Mucosa of rectum (tissue), 2 donors: ENCODE results near the gene GAS2L3.

ENCODE experiments used
- H3K27ac ChIP-seq, 2 donors: one replicate each; pipeline ENCODE4 v1.7.0; 2013; ENCODE audit warnings: inconsistent platforms in 2 of 2, low read depth in 2 of 2, low read length in 2 of 2
- H3K27me3 ChIP-seq, 2 donors: one replicate each; pipeline ENCODE4 v1.7.0; 2013; ENCODE audit warnings: low read length in 2 of 2; ENCODE audit not compliant: control insufficient read depth in 2 of 2, insufficient read depth in 2 of 2
- H3K36me3 ChIP-seq, 2 donors: one replicate each; pipeline ENCODE4 v1.7.0; 2013; ENCODE audit warnings: low read length in 2 of 2; ENCODE audit not compliant: control insufficient read depth in 2 of 2, insufficient read depth in 2 of 2
- H3K4me1 ChIP-seq, 2 donors: one replicate each; pipeline ENCODE4 v1.7.0; 2013; ENCODE audit warnings: low read length in 2 of 2, mild to moderate bottlenecking in 1 of 2; ENCODE audit not compliant: control insufficient read depth in 2 of 2, insufficient read depth in 2 of 2
- H3K4me3 ChIP-seq, 2 donors: one replicate each; pipeline ENCODE4 v1.7.0; 2013; ENCODE audit warnings: low read length in 2 of 2
- H3K9ac ChIP-seq, 2 donors: one replicate each; pipeline ENCODE4 v1.7.0; 2013; ENCODE audit warnings: low read length in 2 of 2, low read depth in 1 of 2, mild to moderate bottlenecking in 1 of 2
- H3K9me3 ChIP-seq, 2 donors: one replicate each; pipeline ENCODE4 v1.7.0; 2013; ENCODE audit warnings: low read length in 2 of 2; ENCODE audit not compliant: control insufficient read depth in 2 of 2
- donor health status: healthy.
- donor health status: Normal muscosa, but diverticular disease.

Gene GAS2L3

DNA sequence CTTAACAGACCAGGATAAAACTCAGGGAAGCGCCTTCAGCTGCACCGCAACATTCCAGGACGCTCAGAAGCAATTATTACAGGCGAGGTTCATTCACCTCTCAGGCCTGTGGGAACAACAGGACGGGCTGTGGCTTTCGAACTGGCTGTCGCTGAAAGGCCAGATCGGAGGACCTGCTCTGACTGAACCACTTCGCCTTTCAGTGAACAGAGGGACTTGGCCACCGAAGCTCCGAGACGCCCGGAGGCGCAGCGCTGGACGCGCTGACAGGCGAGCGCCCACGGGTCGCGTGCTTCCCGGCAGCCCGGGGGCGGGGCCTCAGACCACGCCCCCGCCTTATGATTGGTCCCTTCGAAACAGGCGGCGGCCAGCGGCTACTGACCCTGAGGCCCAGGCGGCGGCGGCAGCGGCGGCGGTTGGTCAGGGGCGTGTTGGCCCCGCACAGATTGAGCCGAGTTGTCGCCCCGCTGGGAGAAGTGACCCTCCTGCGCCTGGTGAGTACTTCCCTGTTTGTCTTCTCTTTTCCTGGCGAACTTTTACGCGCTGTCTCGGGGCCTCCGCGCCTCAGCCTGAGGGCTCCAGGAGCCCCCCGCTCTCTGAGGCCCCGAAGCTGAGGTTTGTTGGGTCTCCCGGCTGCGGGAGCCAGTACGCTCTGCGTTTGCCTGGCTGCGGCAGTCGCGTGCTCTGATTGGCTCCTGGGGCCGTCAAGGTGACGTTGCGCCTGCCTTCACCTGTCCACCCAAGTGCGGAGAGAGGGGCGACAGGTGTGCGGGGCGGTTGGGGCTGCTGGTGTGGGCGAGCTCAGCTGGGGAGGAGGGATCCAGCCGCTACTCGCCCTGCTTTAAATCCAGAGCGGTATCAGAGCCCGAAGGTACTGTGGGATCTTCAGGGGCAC, at the start of gene GAS2L3:
Gene GAS2L3, plus strand, starts transcription at position 393 of the 895 bp plus-strand sequence. CDS start 21,221 bp downstream, outside the sequence.
- Histone ChIP-seq H3K4me3 (peak within 1 kb of the TSS; percentile 85 to 86), H3K36me3 (no peaks in the 10 kb centered on the region), H3K27ac (peak within 1 kb of the TSS; percentile 84 to 87), H3K9me3 (no peaks in the 10 kb centered on the region), H3K4me1 (peaks cover 9% of the 10 kb centered on the region in 2 donors), H3K27me3 (no peaks in the 10 kb centered on the region), H3K9ac (peak within 1 kb of the TSS; percentile 87 to 98)

DNA sequence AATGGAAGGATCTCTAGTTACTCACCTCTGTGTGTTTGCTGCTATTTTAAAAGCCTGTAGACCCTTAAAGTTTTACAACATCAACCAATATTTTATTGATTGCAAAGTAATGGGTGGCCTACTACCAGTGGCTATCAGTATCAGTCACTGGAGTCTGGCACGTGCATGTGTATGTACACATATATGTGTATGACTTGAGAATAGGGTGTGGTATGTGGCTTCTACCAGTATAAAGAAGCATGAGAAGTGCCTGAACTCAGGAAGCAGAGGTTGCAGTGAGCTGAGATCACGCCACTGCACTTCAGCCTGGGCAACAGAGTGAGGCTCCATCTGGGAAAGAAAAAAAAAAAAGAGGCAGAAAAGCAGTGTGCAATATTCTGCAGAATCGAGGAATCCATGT, 45.5 kb upstream of the GAS2L3 start:
- no peak overlapping the region for H3K9ac ChIP-seq

DNA sequence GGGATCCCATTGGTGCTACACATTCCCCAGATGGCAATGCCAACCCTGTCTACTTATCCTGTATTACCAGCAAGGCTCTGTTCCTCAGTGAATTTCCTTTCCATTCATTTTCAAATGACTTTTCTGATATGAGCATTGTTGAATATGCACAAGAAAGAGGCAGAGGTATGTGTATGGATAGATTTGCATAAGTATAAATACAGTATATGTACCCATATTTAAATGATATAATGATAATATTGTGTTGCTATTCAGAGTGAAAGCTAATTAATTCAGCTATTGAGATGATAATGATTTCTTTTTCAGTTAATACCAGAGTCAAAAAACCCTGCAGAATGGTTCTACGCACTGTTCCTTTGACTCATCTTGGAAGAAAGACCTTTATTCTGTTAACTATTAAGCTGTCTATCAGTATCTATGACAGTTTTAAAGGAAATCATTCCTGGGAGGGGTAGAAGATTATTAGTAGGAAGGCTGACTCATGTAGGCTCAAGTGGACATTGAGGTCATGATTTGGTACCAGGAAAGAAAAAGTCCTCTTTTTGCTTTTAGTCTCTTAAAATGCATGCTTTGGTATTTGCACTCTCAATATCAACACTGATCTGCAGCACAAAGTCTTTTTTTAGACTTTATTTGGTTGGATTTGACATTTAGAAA, 44.9 kb upstream of the GAS2L3 start:
- H3K27ac ChIP-seq, result no peak overlapping the region
- H3K27me3 ChIP-seq, result no peaks in the 10 kb centered on the region
- H3K9me3 ChIP-seq, result no peaks in the 10 kb centered on the region
- H3K4me3 ChIP-seq, result no peak overlapping the region
- H3K36me3 ChIP-seq, result no peaks in the 10 kb centered on the region
- H3K9ac ChIP-seq, result no peak overlapping the region
- H3K4me1 ChIP-seq, result no peaks in the 10 kb centered on the region

More for the DNA sequence above, 45.5 kb upstream of the GAS2L3 start:
- Histone ChIP-seq H3K4me1 (no peaks in the 10 kb centered on the region), H3K27ac (no peak overlapping the region), H3K4me3 (no peak overlapping the region), H3K9me3 (no peaks in the 10 kb centered on the region), H3K27me3 (no peaks in the 10 kb centered on the region), H3K36me3 (no peaks in the 10 kb centered on the region)

DNA sequence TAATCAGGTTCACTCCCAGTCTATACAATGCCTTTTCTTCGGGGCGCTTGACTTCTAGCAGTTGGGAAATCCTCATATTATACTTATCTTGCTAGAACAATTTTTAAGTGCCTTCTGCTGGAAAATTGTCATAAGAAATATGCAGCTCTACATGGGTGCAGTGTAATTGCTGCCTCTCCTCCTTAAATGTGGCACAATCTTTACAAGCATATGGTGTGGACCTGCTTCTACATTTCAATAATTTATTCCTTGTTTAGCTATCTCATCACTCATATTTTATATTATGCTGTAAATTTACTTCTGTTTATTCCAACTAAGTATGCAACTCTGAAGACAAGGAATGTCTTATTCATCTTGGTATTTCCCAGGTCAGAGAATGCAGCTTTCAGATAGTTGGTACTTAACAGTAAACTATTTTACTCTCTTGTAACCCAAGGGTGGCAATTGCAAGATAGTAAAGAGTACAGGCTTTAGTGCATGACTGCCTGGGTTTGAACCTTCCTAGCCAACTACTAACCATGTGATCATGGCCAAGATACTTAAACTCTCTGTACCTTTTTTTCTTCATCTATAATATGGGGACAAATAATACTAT, 43.6 kb upstream of the GAS2L3 start:
- Histone ChIP-seq H3K9ac (no peak overlapping the region), H3K27me3 (no peaks in the 10 kb centered on the region), H3K9me3 (no peaks in the 10 kb centered on the region), H3K36me3 (no peaks in the 10 kb centered on the region), H3K4me3 (no peak overlapping the region), H3K27ac (no peak overlapping the region), H3K4me1 (no peaks in the 10 kb centered on the region)

DNA sequence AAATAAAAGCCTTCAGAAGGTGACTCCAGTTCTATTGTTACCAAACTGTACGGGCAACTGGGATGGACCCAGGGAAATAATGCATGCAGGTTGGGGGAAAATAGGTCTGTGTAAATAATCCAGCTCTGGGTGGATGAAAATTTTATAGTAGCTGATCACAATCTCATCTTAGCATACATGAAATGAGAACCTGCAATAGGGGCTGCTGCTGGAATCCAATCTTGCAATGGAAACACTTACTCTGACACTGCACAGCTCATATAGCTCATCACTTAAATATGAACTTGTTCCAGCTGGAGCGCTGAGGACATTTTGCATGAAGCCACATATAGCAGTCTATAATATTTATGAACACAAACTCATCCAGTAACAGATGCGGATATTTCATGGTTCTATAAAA, 40.1 kb upstream of the GAS2L3 start:
- Histone ChIP-seq H3K9ac (no peak overlapping the region), H3K9me3 (no peaks in the 10 kb centered on the region), H3K36me3 (no peaks in the 10 kb centered on the region), H3K4me3 (no peak overlapping the region), H3K4me1 (no peaks in the 10 kb centered on the region), H3K27ac (no peak overlapping the region), H3K27me3 (no peaks in the 10 kb centered on the region)

DNA sequence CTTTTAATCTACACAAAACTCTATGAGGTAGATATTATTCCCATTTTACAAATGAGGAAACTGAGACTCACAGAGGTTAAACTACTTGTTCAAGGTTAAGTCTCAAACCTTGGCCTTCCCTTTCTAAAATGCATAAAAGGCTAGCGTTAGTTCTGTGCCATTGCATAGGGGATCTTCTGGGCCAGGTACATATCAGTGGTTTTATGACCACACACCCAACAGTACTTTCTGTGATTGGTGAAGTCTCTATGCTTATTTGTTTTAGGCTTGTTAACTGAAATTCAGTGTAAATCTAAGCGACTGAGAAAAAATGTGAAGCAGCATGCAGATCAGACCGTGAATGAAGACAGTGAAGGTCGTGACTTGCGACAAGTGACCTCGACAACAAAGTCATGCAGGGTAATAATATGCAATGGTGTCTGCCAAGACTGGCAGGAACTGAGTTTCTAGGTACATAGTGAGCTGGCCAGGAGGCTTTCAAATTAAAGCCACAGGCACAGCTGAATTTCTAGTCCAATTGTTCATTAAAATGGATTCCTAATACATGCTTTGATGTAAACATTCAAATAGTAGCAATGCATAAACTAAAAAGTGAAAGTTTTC, 38.8 kb upstream of the GAS2L3 start:
- H3K9me3 ChIP-seq, result no peaks in the 10 kb centered on the region
- no peak overlapping the region for H3K27ac ChIP-seq
- no peak overlapping the region for H3K9ac ChIP-seq
- no peaks in the 10 kb centered on the region for H3K27me3 ChIP-seq
- no peaks in the 10 kb centered on the region for H3K4me1 ChIP-seq
- no peaks in the 10 kb centered on the region for H3K36me3 ChIP-seq
- H3K4me3 ChIP-seq, result no peak overlapping the region

DNA sequence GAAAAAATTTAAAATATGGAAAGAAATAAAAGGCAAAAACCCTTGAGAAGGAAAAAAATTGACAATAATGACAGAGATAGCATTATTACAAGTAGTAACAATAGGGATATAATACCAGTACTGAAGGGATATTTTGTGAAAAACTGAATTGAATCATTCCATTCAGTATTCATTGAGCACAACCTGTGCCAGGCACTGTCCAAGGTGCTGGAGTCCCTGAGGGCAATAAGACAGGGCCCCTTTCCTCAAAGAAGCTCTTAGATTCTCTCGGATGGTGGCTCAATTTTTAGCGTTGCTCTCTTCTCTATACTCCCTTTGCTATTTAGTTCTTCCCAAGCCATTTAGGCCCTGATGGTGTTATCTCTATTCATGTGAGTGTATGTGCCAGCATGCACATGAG, 34.3 kb upstream of the GAS2L3 start:
- Histone ChIP-seq H3K27ac (no peak overlapping the region), H3K9ac (no peak overlapping the region), H3K4me3 (no peak overlapping the region), H3K36me3 (no peaks in the 10 kb centered on the region), H3K27me3 (no peaks in the 10 kb centered on the region), H3K4me1 (no peaks in the 10 kb centered on the region), H3K9me3 (no peaks in the 10 kb centered on the region)

DNA sequence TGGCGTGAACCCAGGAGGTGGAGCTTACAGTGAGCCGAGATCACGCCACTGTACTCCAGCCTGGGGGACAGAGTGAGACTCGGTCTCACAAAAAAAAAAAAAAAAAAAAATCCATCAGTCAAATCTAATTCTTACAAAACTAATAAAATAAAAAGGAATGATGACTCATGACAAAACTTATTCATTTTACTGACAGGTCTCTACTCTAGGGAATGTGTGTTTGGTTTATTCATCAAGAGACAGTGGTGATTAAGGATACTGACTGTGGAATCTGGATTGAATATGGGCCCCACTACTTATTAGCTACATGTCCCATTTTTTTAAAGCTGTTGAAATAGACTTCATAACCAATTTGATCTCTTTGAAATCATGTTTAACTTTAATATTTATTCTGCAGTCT, 29.3 kb upstream of the GAS2L3 start:
- H3K36me3 ChIP-seq, result peaks cover 0 to 2% of the 10 kb centered on the region in 2 donors
- H3K4me1 ChIP-seq, result no peaks in the 10 kb centered on the region
- no peak overlapping the region for H3K9ac ChIP-seq
- H3K27ac ChIP-seq, result no peak overlapping the region
- H3K9me3 ChIP-seq, result no peaks in the 10 kb centered on the region
- H3K27me3 ChIP-seq, result no peaks in the 10 kb centered on the region
- no peak overlapping the region for H3K4me3 ChIP-seq

DNA sequence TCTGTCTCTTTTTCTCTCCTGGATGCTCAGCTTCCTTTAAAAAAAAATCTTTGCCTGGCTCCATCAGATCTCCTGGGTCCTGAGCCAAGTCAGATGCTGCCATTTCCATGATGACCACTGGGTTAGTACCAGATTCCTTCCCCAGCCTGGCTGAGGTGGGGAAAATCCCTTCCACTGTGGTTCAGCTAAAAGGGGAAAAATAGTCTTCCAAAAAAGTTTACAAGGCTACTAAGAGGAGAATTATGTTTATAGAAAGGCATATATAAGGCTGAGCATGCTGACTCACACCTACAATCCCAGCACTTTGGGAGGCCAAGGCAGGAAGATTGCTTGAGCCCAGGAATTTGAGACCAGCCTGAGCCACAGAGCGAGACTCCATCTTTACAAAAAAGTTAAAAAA, 28.4 kb upstream of the GAS2L3 start:
- H3K27ac ChIP-seq, result no peak overlapping the region
- H3K4me1 ChIP-seq, result no peaks in the 10 kb centered on the region
- H3K9me3 ChIP-seq, result no peaks in the 10 kb centered on the region
- no peak overlapping the region for H3K9ac ChIP-seq
- H3K36me3 ChIP-seq, result peaks cover 0 to 2% of the 10 kb centered on the region in 2 donors
- no peak overlapping the region for H3K4me3 ChIP-seq
- no peaks in the 10 kb centered on the region for H3K27me3 ChIP-seq

DNA sequence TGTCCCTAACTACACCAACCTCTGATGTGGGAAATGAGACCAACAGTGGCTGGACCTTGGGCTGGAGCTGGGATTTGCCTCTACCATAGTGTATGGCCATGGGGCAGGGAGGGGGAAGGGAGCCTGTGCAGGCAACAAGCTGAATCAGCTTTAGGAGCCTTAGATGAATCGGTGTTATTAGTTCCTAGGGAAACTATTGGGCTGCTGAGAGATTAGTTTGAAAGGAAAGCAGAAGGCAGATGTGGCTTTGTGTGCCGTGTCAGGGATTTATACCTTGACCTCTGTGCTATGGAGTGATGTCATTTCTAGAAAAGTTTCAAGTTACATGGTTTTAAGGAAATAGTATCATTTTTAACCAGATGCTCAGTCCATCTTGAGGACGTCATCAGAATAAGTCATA, 19.5 kb upstream of the GAS2L3 start:
- no peaks in the 10 kb centered on the region for H3K36me3 ChIP-seq
- no peaks in the 10 kb centered on the region for H3K4me1 ChIP-seq
- H3K27ac ChIP-seq, result no peak overlapping the region
- H3K4me3 ChIP-seq, result no peak overlapping the region
- no peaks in the 10 kb centered on the region for H3K27me3 ChIP-seq
- no peaks in the 10 kb centered on the region for H3K9me3 ChIP-seq
- H3K9ac ChIP-seq, result no peak overlapping the region
